ENCODE data around the gene VWA3A. TPM values are rescaled to one million over a fixed set of nuclear protein-coding genes. Genes with fewer than 3 reads are reported as not detected.

Gene VWA3A
- total RNA-seq, 2 donors from 2014 or later = 0.33 to 0.52 TPM

DNA sequence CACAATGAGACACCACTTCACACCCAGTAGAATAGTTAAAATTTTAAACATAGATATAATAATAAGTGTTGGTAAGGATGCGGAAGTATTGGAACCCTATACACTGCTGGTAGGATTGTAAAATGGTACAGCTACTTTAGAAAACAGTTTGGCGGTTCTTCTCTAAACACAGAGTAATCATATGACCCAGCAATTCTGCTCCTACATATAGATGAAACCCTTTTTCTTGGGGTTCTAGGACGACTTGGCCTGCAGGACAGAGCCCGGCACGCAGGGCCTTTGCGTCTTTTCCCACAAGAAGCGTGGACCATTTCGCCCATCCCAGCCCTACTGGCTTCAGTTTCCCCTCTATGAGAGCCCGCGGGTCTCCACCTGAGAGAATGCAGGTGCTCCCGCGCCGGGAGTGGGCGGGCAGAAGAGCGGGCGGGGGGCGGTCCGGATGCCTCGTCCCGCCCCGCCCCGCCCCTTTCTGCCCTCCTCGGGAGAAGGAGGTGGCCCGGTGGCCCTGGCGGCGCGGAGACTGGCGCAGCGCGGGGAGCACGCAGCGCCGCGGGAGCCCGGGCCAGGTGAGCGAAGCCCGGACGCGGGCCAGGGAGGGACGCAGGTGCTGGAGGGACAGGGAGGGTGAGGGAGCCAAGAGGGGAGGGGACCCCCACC is 69.8 kb downstream of the VWA3A start, which contains the start of gene SDR42E2:
Gene SDR42E2, plus strand, starts transcription at position 508 of the 657 bp plus-strand sequence. CDS start 3,077 bp downstream, outside the sequence.
- 6 to 19% methylated on average over 12 to 39 of the region's 40 CpGs for WGBS, 2 donors
- H3K9me3 ChIP-seq = no peaks in the 10 kb centered on the region
- ATAC-seq = peak; percentile 72
- H3K36me3 ChIP-seq (replicated peaks in 1 of 2; ENCODE audit: insufficient read depth in 1 of 2, low read depth in 2 of 2) = no peaks in the 10 kb centered on the region
- H3K4me3 ChIP-seq = no peak within 1 kb of the TSS
- H3K27ac ChIP-seq = no peak within 1 kb of the TSS
- intact Hi-C loops (cut with DNase I) = no loop called here
- TF ChIP-seq CTCF (IDR thresholded peaks at IDR 0.05) (no peak), POLR2A (IDR thresholded peaks at IDR 0.05) (no peak)
- H3K4me1 ChIP-seq = peaks cover 5% of the 10 kb centered on the region
- H3K27me3 ChIP-seq = no peaks in the 10 kb centered on the region
- peak; percentile 24 to 57 (median 28) for DNase-seq

- H3K36me3 ChIP-seq (replicated peaks in 1 of 2; ENCODE audit: insufficient read depth in 1 of 2, low read depth in 2 of 2) = no peaks in the 10 kb centered on the region
- H3K4me3 ChIP-seq = no peak overlapping the region
- no peaks in the 10 kb centered on the region for H3K27me3 ChIP-seq
- WGBS, 2 donors = 40 to 59% methylated on average over 7 to 14 of the region's 14 CpGs
- no peaks in the 10 kb centered on the region for H3K9me3 ChIP-seq
- peaks cover 5% of the 10 kb centered on the region for H3K4me1 ChIP-seq
- DNase-seq (no peak), ATAC-seq (no peak)
- intact Hi-C loops (cut with DNase I) = no loop called here
- TF ChIP-seq CTCF (IDR thresholded peaks at IDR 0.05) (no peak), POLR2A (IDR thresholded peaks at IDR 0.05) (no peak)
- H3K27ac ChIP-seq = no peak overlapping the region
Measured at GRCh38 chr16:22162656-22163009, 70.3 kb downstream of the VWA3A start.

- TF ChIP-seq POLR2A (IDR thresholded peaks at IDR 0.05) (no peak), CTCF (IDR thresholded peaks at IDR 0.05) (no peak)
- no peak for DNase-seq
Measured at GRCh38 chr16:22163806-22164205, 71.5 kb downstream of the VWA3A start.

GRCh38 chr16:22164482-22164881 is 72.1 kb downstream of the VWA3A start:
- 85% methylated on average over 2 to 5 of the region's 5 CpGs for WGBS, 2 donors
- Histone ChIP-seq H3K9me3 (no peaks in the 10 kb centered on the region), H3K4me3 (no peak overlapping the region), H3K36me3 (replicated peaks in 1 of 2; ENCODE audit: insufficient read depth in 1 of 2, low read depth in 2 of 2) (no peaks in the 10 kb centered on the region), H3K27ac (no peak overlapping the region), H3K4me1 (peaks cover 5% of the 10 kb centered on the region), H3K27me3 (no peaks in the 10 kb centered on the region)
- intact Hi-C loops (cut with DNase I) = no loop called here
- no peak for DNase-seq
- ATAC-seq = no peak
- TF ChIP-seq CTCF (IDR thresholded peaks at IDR 0.05) (no peak), POLR2A (IDR thresholded peaks at IDR 0.05) (no peak)

More at GRCh38 chr16:22163806-22164205, 71.5 kb downstream of the VWA3A start:
- Histone ChIP-seq H3K4me1 (peaks cover 5% of the 10 kb centered on the region), H3K4me3 (no peak overlapping the region), H3K27ac (no peak overlapping the region), H3K27me3 (no peaks in the 10 kb centered on the region), H3K9me3 (no peaks in the 10 kb centered on the region), H3K36me3 (replicated peaks in 1 of 2; ENCODE audit: insufficient read depth in 1 of 2, low read depth in 2 of 2) (no peaks in the 10 kb centered on the region)
- intact Hi-C loops (cut with DNase I) = no loop called here
- no peak for ATAC-seq
- 65 to 80% methylated on average over 4 to 6 of the region's 6 CpGs for WGBS, 2 donors

All from body of pancreas (tissue), 4 donors.